IPS DF 4.7 (cell line): ENCODE measurements around the gene ASTN2.
A peak's percentile ranks its signal among the peaks of the same experiment; 100 is the strongest.
"Not testable (repeated sequence)": the region's sequence is repeated elsewhere in the genome, so short reads cannot be mapped to it uniquely, and the experiment has no call there.

ENCODE experiments used
- DNase-seq: peaks from one replicate; pipeline ENCODE4 v3.0.0-alpha.2; 2013; ENCODE audit warnings: low spot score; ENCODE audit errors: extremely low read depth

The ASTN2 gene

GRCh38 chr9:116891424-116891823 lies 523.4 kb downstream of the ASTN2 start:
- DNase-seq = no peak

- not testable (repeated sequence) for DNase-seq
Observed at GRCh38 chr9:116888476-116888875, 526.4 kb downstream of the ASTN2 start.

GRCh38 chr9:116888066-116888465 lies 526.8 kb downstream of the ASTN2 start:
- no peak for DNase-seq

- no peak for DNase-seq
Observed at GRCh38 chr9:116883676-116884075, 531.2 kb downstream of the ASTN2 start.

GRCh38 chr9:116877072-116877471 lies 537.8 kb downstream of the ASTN2 start:
- no peak for DNase-seq

GRCh38 chr9:116875576-116875975 lies 539.3 kb downstream of the ASTN2 start:
- no peak for DNase-seq

- DNase-seq = no peak
Observed at GRCh38 chr9:116873937-116874914, 540.6 kb downstream of the ASTN2 start.

- DNase-seq = no peak
Observed at GRCh38 chr9:116873491-116873890, 541.4 kb downstream of the ASTN2 start.

- peak; percentile 19 for DNase-seq
Observed at GRCh38 chr9:116870566-116870965, 544.3 kb downstream of the ASTN2 start.

GRCh38 chr9:116868201-116868600 lies 546.7 kb downstream of the ASTN2 start:
- no peak for DNase-seq

GRCh38 chr9:116861321-116861720 lies 553.5 kb downstream of the ASTN2 start:
- no peak for DNase-seq

- DNase-seq = peak; percentile 84
Observed at GRCh38 chr9:116860509-116861120, 554.2 kb downstream of the ASTN2 start.

GRCh38 chr9:116859763-116860162 lies 555.1 kb downstream of the ASTN2 start:
- no peak for DNase-seq

- no peak for DNase-seq
Observed at GRCh38 chr9:116857321-116857720, 557.5 kb downstream of the ASTN2 start.

GRCh38 chr9:116855881-116856662 lies 558.8 kb downstream of the ASTN2 start:
- DNase-seq = no peak

- DNase-seq = no peak
Observed at GRCh38 chr9:116849721-116850120, 565.1 kb downstream of the ASTN2 start.

- DNase-seq = no peak
Observed at GRCh38 chr9:116844621-116845020, 570.2 kb downstream of the ASTN2 start.

- DNase-seq = no peak
Observed at GRCh38 chr9:116843863-116844620, 570.8 kb downstream of the ASTN2 start.

GRCh38 chr9:116842658-116843057 lies 572.2 kb downstream of the ASTN2 start:
- no peak for DNase-seq

- DNase-seq = not testable (repeated sequence)
Observed at GRCh38 chr9:116838468-116838867, 576.4 kb downstream of the ASTN2 start.
